Measurements from ENCODE around the gene MKLN1. TPM values are rescaled to one million over a fixed set of nuclear protein-coding genes. Genes with fewer than 3 reads are reported as not detected.

The MKLN1 gene
- total RNA-seq = 10 to 100 TPM; 48.9 to 54.2 TPM

DNA sequence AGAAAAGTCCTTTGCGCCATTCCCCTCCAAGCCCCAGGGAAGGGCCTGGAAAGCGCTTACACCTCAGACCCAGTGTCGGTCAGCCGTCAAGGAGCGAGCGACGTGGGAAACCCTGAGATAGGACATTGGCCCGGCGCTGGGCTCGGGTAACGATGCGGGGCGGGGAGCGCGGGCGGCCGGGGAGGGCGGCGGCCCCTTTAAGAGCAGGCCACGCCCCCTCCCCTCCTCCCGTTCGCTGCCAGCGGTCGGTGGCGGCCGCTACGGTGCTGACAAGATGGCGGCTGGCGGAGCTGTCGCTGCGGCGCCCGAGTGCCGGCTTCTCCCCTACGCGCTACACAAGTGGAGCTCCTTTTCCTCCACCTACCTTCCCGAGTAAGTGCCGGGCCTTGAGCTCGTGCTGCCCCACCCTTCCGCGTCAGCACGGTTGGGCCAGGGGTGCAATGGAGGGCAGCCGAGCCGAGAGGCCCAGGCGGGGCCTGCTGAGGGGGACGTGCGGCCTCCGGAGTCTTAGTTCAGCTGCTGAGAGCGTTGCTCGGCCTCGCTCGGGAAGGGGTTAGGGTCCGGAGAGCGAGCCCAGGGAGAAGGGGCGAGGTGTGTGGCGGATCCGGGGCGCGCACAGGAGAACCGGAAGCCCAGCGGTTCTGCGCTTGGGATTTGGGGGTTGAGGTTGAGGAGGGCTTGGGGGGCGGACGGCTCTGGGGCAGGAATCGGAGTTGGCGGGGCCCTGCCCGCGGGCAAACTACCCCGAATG lies at the start of gene MKLN1:
MKLN1 (plus strand) TSS at position 251 of the 751 bp plus-strand sequence; CDS start at position 275, 24 bp downstream.
- ATAC-seq (peak; percentile 82 to 96), DNase-seq (ENCODE audit: low spot score in 2 of 2) (peak; percentile 87 to 90)
- H3K36me3 Mint-ChIP-seq = peaks cover 14 to 20% of the 10 kb centered on the region in 2 donors
- peak within 1 kb of the TSS; percentile 98 to 99 for H3K27ac Mint-ChIP-seq
- H3K9me3 Mint-ChIP-seq = no peaks in the 10 kb centered on the region

DNA sequence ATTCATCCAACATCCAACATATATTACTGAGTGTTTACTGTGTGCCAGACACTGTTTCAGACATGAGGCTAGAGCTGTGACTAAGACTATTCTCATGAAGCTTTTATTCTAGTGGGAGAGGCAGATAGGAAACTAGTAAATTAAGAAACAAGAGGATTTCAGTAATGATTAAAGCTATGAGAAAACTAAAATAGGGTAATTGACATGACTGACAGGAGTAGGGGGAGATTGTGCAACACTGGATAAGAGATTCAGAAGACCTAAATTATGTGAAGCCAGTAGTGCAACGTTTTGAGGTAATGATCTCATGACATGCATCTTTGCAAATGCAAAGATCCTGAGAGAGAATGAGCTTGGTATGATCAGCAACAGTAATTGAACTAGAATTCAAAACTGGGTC lies 48.6 kb upstream of the MKLN1 start:
- Mint-ChIP-seq H3K9me3 (peaks cover 0 to 8% of the 10 kb centered on the region in 2 donors), H3K36me3 (no peaks in the 10 kb centered on the region), H3K27ac (no peak overlapping the region)
- ATAC-seq (no peak), DNase-seq (ENCODE audit: low spot score in 2 of 2) (no peak)

DNA sequence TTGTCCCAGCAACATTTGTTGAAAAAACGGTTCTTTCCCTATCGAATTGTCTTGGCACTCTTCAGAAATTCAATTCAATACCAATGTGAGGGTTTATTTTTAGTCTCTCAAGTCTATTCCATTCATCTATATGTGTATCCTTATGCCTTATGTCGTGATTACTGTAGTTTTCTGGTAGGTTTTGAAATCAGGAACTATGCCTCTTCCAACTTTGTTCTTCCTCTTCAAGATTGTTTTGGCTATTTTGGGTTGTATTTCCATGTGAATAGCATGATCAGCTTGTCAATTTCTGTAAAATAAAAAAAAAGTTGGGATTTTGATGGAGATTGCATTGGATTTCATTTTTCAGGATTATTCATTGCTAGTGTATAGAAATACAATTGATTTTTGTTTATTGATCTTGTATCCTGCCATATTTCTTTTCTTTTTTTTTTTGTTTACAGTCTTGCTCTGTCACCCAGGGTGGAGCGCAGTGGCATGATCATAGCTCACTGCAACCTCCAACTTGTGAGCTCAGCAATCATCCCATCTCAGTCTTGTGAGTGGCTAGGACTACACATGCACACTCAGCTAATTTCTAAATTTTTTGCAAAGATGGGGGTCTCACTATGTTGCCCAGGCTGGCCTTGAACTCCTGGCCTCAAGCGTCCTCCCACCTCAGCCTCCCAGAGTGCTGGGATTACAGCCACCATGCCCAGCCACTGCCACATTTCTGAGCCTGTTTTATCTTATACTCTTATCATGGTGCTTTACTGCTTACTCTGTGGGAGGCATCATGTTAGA lies 46.2 kb upstream of the MKLN1 start:
- no peak for ATAC-seq

DNA sequence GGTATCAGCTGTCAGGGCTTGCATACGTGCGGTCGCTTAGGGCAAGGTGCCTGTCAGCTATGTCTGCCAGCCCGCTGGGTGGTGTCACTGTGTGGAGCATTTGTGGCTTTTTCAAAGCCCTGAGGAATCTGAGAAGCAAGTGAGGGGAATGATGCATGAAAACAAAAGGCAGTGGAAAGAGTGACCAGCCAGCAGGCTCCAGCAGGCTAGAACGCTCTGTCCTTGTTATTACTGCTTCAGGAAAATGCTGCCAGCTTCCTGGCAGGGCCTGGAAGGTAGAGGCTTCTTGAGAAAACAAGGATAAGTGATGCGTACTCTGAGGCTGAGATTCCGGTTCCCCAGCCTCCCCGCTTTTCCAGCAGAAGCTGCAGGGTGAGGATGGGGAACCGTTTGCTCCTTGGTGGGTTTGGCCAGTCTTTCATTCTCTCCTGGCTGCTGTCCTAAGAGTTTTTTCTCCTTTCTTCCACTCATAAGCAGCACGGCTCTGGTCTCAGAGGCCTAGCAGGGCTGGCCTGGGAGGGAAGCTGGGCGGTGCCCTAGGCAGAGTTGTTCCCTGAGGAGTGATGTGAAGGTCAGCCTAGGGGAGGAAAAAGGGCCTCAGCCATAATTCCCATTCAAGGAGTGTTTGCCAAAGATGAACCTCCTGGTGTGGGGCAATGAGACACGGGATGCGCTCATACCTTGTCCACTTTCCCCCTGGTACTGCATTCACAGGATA lies 42.8 kb upstream of the MKLN1 start:
- H3K36me3 Mint-ChIP-seq = peaks cover 0 to 12% of the 10 kb centered on the region in 2 donors
- H3K27ac Mint-ChIP-seq = no peak overlapping the region
- ATAC-seq = no peak
- DNase-seq (ENCODE audit: low spot score in 2 of 2) = no peak
- H3K9me3 Mint-ChIP-seq = peaks cover 0 to 17% of the 10 kb centered on the region in 2 donors

More for the DNA sequence above, 46.2 kb upstream of the MKLN1 start:
- H3K36me3 Mint-ChIP-seq = no peaks in the 10 kb centered on the region
- no peak overlapping the region for H3K27ac Mint-ChIP-seq
- peaks cover 0 to 8% of the 10 kb centered on the region in 2 donors for H3K9me3 Mint-ChIP-seq
- no peak for DNase-seq (ENCODE audit: low spot score in 2 of 2)

DNA sequence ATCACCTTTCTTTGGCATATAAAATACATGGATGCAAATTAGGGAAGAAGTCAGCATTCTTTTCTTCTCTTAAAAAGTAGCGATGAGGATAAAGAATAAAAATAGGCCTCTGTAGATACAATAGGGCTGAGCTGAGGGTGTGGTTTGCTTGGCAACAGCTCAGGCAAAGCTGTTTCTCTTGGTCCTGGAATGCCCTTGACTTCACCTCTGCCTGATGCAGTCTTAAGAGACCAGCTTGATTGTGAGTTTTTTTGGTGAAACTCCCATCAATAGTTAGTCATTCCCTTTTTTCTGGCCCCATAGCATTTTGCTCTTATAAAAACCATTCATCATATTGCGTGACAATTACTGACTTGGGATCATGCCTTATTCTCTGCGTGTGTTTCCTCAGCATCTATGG lies 42.1 kb upstream of the MKLN1 start:
- DNase-seq (ENCODE audit: low spot score in 2 of 2) (no peak), ATAC-seq (no peak)
- Mint-ChIP-seq H3K36me3 (peaks cover 0 to 12% of the 10 kb centered on the region in 2 donors), H3K27ac (no peak overlapping the region), H3K9me3 (peaks cover 0 to 17% of the 10 kb centered on the region in 2 donors)

DNA sequence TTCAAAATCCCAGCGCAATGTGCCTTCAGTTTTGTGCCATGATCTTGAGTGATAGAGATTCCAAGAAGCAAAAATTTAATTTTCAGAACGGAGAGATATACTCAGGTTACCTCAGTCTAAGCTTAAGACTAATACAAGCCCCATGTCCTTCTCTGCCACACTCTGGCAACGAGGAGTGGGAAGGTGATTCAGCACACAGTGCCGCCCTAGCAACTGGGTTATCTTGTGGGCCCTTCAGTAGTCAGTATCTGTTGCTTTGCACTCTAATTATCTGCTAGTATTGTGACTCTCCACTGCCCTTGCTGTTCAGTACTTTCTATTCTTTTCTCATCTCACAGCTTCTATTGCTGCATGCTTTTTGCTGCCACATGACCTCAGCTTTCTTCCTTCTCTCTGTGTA lies 39.2 kb upstream of the MKLN1 start:
- no peak for DNase-seq (ENCODE audit: low spot score in 2 of 2)
- no peak for ATAC-seq
- H3K27ac Mint-ChIP-seq = no peak overlapping the region
- peaks cover 0 to 14% of the 10 kb centered on the region in 2 donors for H3K9me3 Mint-ChIP-seq
- peaks cover 0 to 12% of the 10 kb centered on the region in 2 donors for H3K36me3 Mint-ChIP-seq

DNA sequence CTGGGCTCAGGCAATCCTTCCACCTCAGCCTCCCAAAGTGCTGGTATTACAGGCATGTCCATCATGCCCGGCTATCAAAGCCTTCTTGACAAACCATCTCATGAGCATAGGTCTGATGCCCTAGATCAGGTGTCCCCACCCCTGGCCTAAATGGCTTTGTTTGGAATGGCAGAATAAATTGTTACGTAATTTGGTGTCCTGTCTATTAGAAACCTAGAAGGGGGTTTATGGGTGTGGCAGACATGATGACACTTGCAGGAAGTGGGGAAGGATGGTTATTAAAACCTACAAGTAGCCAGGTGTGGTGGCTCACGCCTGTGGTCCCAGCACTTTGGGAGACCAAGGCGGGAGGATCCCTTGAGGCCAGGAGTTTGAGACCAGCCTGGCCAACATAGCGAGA lies 38.6 kb upstream of the MKLN1 start:
- Mint-ChIP-seq H3K9me3 (peaks cover 0 to 14% of the 10 kb centered on the region in 2 donors), H3K36me3 (peaks cover 0 to 12% of the 10 kb centered on the region in 2 donors), H3K27ac (no peak overlapping the region)
- no peak for ATAC-seq
- no peak for DNase-seq (ENCODE audit: low spot score in 2 of 2)

DNA sequence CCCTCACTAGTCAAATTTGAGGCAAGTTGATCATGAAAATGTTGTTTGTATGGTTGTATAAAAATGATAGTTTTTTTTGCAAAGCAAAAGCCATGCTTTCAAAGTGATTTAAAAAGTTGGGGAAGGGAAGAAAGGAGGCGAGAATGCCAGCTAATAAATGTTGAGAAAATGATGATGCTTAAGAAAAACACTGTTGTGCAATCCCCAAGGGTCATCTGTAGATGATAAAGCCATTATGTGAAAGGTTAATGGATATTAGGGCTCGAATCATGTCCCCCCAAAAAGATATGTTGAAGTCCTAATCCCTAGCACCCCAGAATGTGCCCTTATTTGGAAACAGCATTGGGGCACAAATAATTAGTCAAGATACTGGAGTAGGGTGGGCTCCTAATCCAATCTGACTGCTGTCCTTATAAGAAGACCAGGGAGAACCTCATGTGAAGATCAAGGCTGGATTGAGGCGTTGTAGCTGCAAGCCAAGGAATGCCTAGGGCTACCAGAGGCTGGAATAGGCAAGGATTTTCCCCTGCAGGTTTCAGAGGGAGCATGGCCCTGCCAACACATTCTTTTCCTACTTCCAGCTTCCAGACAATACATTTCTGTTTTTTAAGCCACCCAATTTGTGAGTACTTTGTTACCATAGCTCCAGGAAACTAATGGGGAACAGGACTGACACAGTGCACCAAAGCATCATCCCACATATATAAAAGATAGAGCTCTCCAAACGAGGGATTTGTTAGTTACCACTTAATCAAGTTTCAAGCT lies 35.4 kb upstream of the MKLN1 start:
- ATAC-seq (no peak), DNase-seq (ENCODE audit: low spot score in 2 of 2) (no peak)
- Mint-ChIP-seq H3K36me3 (peaks cover 0 to 12% of the 10 kb centered on the region in 2 donors), H3K27ac (no peak overlapping the region), H3K9me3 (peaks cover 0 to 13% of the 10 kb centered on the region in 2 donors)

DNA sequence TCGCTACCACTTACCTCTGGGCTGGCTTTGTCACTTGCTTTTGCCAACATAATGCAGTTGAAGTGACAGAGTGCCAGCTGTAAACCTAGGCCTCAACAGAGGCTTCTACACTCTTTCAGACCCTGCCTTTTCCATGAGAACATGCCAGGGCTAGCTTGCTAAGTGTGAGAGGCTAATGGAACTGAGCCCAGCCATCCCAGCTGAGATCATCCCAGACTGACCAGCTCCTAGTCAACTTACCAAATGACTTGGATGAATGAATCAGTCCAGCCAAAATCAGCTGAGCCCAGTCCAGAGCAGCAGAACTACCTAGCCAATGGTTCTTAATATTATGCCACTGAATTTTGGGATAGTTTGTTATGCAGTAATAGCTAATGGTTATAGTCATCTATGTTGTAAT lies 34.7 kb upstream of the MKLN1 start:
- DNase-seq (ENCODE audit: low spot score in 2 of 2) (no peak), ATAC-seq (no peak)
- Mint-ChIP-seq H3K27ac (no peak overlapping the region), H3K9me3 (peaks cover 0 to 6% of the 10 kb centered on the region in 2 donors), H3K36me3 (peaks cover 0 to 6% of the 10 kb centered on the region in 2 donors)

DNA sequence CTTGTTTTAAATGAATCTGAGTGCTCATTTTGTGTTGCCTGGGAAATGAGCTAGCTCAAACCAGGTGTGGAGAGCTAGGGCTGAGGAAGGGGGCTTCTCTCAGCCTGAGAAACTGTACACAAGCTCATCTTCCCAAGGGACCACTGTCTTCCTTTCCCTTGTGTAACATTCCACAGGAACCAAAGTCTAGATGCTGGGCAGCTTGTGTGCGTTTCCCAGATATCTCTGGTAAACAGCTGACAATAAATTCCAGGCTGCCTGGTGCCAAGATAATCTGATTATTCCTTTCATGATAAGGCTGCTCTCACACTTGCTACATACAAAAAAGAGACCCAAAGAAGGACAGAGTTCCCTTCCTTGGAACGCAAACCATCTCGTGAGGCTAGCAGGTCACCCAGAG lies 33.1 kb upstream of the MKLN1 start:
- DNase-seq (ENCODE audit: low spot score in 2 of 2) = no peak
- no peak overlapping the region for H3K27ac Mint-ChIP-seq
- no peak for ATAC-seq
- no peaks in the 10 kb centered on the region for H3K9me3 Mint-ChIP-seq
- H3K36me3 Mint-ChIP-seq = no peaks in the 10 kb centered on the region

DNA sequence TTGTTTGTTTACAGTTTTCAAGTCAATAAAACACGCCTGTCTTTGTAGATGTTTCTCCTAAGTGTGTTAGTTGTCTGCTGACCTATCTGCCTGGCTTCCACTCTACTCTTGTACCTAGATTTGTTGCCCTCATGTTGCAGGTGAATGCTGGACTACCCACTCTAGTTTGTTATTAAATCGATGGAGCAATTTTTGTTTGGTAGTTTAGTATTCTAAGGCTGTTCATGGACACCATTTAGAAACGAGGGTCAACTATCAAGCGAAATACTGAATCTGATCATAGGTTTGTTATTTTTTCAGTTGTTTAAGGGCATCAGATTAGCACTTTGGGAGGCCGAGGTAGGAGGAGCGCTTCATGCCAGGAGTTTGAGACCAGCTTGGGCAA lies 29.1 kb upstream of the MKLN1 start:
- no peak for DNase-seq (ENCODE audit: low spot score in 2 of 2)

DNA sequence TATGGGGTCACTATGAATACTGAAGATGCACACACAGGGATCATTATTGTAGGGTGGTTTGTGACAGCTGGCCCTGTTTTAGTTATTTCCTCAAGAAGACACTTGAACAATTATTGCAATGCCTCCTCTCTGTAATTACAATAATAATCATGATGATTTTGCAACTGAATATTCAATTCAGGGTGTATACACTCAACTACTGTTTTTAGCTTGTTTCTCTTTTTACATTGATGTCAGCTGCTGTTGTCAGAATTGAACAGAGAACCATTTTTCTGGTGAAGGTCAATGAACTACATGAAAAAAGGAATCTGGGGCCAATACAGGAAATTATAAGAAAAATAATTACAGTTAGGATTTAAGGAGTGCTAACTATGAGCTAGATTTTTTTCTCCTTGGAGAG lies 28.6 kb upstream of the MKLN1 start:
- no peak overlapping the region for H3K27ac Mint-ChIP-seq
- no peak for DNase-seq (ENCODE audit: low spot score in 2 of 2)
- H3K9me3 Mint-ChIP-seq = no peaks in the 10 kb centered on the region
- H3K36me3 Mint-ChIP-seq = no peaks in the 10 kb centered on the region
- no peak for ATAC-seq

More for the DNA sequence above, 29.1 kb upstream of the MKLN1 start:
- H3K27ac Mint-ChIP-seq = no peak overlapping the region
- ATAC-seq = no peak
- no peaks in the 10 kb centered on the region for H3K9me3 Mint-ChIP-seq
- H3K36me3 Mint-ChIP-seq = no peaks in the 10 kb centered on the region

DNA sequence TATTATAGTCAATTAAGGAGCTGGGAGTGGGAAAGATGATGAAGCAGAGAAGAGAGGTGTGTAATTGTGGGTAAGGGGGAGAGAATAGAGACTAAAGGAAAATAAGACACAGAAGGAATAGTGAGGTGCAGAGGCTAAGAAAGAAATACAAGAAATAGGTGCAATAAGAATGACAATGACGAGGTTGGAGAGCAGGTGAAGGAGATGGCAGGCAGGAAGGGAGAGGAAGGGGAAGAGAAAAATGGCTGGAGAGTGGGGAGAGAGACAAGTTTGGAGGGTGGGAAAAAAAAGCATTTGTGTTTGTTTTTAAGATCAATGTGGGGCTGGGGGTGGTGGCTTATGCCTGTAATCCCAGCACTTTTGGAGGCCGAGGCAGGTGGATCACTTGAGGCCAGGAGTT lies 27.6 kb upstream of the MKLN1 start:
- Mint-ChIP-seq H3K9me3 (no peaks in the 10 kb centered on the region), H3K36me3 (no peaks in the 10 kb centered on the region), H3K27ac (no peak overlapping the region)
- ATAC-seq (no peak), DNase-seq (ENCODE audit: low spot score in 2 of 2) (no peak)

DNA sequence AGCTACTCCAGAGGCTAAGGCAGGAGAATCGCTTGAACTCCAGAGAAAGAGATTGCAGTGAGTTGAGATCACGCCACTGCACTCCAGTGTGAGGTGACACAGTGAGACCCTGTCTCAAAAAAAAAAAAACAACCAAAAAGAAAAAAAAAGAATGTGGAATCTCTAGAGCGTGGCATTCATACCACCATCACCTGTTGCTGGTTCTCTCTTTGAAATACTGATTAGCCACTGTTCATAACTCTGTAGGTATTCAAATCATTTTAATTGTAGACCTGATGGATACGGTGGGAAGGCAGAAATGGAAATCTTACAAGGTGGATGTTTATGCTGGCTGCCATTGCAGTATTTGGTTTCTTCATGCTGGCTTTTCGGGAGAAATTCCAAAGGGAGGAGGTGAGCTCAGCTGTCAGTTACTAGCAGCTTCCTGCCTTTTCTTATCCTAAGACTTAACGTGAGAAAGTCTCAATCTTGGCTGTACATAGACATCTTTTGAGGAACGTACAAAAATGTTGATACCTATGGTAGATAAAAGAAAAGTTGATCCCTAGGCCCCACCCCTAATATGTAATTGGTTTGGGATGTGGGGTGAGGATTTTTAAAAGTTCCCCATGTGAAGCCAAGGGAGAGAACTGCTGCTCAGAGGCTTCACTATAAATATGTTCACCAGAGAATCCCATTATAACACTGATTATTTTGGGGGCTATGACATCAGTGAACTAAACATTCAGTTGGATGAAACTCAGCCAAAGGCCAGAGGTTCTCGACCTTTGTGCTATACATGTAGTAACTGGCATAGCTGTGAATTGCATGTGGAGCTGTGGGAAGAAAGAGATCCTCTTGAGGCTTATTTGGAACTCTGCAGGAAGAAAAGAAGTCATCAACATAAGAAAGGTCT lies 26.9 kb upstream of the MKLN1 start:
- ATAC-seq (no peak), DNase-seq (ENCODE audit: low spot score in 2 of 2) (no peak)
- H3K9me3 Mint-ChIP-seq = peaks cover 0 to under 1% of the 10 kb centered on the region in 2 donors
- H3K27ac Mint-ChIP-seq = no peak overlapping the region
- peaks cover 0 to 2% of the 10 kb centered on the region in 2 donors for H3K36me3 Mint-ChIP-seq

DNA sequence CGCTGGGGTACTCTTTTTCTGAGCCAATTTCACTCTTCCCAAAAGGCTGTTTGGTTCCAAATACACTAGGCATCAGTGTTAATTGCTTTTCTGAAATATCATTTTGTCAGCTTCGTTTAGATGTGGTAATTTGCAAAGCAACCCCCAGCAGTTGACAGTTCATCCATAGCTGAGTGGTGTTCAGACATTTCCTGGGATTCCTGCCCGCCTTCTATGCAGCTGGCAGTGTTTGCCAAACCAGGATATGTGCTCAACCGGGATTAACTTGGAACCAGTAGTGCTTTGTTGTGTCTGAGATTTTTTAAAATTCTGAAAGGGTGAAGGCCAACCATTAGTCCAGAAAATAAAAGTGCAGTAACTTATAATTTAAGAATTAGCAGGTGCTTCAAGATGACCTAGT lies 25.2 kb upstream of the MKLN1 start:
- ATAC-seq (no peak), DNase-seq (ENCODE audit: low spot score in 2 of 2) (no peak)
- H3K36me3 Mint-ChIP-seq = peaks cover 9 to 17% of the 10 kb centered on the region in 2 donors
- peaks cover 8 to 13% of the 10 kb centered on the region in 2 donors for H3K9me3 Mint-ChIP-seq
- H3K27ac Mint-ChIP-seq = no peak overlapping the region

All from activated naive CD4-positive, alpha-beta T cell treated with anti-CD3 and anti-CD28 coated beads, Interleukin-2, amount 50 U/mL, for 72 hours (primary cell).